SU-DHL-6 (cell line): ENCODE data around the gene PNO1.

Experiments
- CTCF ChIP-seq: fragments of 200-600 bp; sonication (generic); IDR thresholded peaks from one replicate; pipeline ENCODE4 v1.5.1; 2017; ENCODE audit warnings: antibody characterized with exemption, mild to moderate bottlenecking, low read length, moderate library complexity; ENCODE audit not compliant: insufficient read depth, poor library complexity, severe bottlenecking
- EZH2phosphoT487 ChIP-seq: fragments of 200-600 bp; sonication (generic), shearing (Covaris generic); conservative IDR thresholded peaks from 2 replicates; pipeline ENCODE4 v1.6.1; 2018; ENCODE audit warnings: mild to moderate bottlenecking, antibody characterized with exemption, low read length, moderate library complexity, mixed read lengths

DNA sequence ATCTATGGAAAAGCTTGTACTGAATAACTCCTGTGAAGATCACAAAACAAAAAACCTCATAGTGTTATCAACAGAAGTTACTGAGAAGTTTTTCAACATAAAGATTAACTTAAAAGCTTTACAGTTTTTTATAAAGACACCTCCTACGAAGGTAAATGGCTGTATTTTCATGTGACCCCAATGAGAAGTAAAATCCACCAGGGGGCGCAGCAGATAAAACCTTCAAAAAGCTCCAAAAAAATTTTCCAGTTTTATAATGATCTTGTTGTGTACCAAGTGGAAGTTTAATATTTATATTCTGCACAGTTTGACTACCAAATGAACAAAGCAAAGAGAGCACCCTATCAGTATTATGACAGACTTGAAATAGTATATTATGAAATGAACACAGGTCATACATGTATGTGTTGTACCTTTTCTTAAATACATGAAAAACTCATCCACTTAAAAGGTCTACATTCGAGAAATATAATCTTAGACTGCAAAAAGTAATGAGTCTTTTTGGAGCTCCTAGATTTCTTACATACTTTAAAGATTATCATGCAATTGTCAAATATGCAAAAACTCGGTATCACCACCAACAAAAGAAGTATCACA, 38.5 kb downstream of the PNO1 start:
- TF ChIP-seq CTCF (peak; percentile 94), EZH2phosphoT487 (no peak)
